ENCODE measurements around the gene SEC63.
"Not testable (repeated sequence)": the region's sequence is repeated elsewhere in the genome, so short reads cannot be mapped to it uniquely, and the experiment has no call there.

The SEC63 gene, protein sequence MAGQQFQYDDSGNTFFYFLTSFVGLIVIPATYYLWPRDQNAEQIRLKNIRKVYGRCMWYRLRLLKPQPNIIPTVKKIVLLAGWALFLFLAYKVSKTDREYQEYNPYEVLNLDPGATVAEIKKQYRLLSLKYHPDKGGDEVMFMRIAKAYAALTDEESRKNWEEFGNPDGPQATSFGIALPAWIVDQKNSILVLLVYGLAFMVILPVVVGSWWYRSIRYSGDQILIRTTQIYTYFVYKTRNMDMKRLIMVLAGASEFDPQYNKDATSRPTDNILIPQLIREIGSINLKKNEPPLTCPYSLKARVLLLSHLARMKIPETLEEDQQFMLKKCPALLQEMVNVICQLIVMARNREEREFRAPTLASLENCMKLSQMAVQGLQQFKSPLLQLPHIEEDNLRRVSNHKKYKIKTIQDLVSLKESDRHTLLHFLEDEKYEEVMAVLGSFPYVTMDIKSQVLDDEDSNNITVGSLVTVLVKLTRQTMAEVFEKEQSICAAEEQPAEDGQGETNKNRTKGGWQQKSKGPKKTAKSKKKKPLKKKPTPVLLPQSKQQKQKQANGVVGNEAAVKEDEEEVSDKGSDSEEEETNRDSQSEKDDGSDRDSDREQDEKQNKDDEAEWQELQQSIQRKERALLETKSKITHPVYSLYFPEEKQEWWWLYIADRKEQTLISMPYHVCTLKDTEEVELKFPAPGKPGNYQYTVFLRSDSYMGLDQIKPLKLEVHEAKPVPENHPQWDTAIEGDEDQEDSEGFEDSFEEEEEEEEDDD

DNA sequence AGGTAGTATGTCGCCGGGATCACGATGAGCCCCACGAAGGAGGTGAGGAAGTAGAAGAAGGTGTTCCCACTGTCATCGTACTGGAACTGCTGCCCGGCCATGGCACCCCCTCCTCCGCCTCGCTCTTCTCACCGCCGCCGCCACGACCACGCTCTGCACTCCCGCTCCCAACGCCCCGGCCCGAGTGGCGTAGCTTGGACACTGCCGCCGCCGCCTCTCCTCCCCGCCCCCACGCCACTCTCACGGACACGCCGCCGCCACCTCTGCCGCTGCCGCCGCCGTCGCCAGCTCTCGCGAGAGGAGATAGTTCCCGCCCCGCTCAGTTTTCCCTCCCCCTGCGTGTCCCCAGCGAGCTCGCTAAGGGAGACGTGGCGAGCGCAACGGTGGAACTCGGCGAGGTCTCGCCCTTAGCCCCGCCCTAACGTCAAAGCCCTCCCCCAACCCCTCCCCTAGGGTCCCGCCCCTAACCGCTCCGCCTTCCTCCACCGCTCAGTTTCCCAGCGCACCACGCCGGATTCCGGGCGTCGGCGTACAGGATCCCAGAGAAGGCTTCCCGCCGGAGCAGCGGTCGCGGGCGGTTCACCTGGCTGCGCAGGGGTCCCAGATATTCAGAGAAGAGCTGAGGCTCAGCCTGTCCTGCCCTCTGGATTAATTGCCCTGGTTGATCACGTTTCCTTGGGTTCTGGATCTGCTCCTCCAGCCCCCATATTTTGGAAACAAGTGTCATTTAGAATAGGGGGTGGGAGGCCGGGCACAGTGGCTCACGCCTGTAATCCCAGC, at the start of gene SEC63:
Gene SEC63, minus strand, starts transcription at position 300 of the 780 bp plus-strand sequence. Its CDS starts 199 bp downstream, at position 101.
- DNase-seq = peak; percentile 76 to 87

- DNase-seq = no peak
These were observed 48.0 kb upstream of the SEC63 start for GRCh38 chr6:108005961-108006360.

GRCh38 chr6:108004861-108005260, 46.9 kb upstream of the SEC63 start:
- no peak for DNase-seq

- no peak for DNase-seq
These were observed 44.6 kb upstream of the SEC63 start for GRCh38 chr6:108002365-108003221.

DNA sequence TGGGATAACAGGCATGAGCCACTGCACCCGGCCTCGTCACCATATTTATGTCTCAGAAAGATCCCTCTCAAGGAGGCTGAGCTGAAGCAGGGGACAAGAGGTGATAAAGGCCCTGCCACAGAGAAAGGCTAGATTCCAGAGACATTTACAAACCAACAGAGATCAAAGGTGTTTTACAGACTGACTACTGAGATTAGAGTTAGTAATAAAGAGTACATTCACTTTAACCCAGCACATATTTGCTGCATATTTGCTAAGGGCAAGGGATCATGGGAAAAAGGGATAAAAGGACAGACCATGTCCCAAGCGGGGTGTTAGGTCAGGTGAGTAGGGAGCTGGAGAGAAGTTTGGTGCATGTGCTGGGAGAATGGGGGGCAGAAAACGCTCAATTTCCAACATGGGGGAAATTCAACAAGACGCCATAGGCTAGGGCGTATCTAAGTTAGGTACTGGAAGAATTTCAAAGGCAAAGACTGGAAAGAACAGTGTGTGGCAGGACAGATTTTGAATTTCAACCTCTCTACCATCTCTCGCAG, 43.8 kb upstream of the SEC63 start:
- DNase-seq = no peak

DNA sequence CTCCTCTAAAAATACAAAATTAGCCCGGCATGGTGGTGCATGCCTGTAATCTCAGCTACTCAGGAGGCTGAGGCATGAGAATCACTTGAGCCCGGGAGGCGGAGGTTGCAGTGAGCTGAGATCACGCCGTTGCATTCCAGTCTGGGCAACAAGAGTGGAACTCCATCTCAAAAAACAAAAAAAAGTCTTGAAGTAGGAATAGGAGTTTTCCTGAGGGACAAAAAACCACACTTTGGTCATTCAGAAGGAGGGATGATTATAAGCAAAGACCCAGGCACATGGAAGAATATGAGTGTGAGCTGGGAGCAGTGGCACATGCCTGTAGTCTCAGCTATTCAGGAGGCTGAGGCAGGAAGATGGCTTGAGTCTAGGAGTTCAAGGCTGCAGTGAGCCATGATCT, 42.3 kb upstream of the SEC63 start:
- DNase-seq = not testable (repeated sequence)

DNA sequence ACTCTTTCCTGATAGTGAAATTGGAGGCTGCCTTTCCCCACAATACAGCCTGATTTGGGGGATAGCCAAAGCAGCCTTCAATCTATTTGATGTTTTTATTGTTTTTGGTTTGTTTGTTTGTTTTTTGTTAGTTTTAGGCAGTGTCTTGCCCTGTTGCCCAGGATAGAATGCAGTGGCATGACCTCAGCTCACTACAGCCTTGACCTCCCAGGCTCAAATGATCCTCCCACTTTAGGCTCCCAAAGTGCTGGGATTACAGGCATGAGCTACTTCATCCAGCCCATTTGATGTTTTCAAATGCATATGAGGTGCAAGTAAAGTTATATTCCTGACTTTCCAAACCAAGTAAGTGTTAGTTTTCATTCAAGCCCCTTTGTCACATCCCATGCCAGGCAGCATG, 41.3 kb upstream of the SEC63 start:
- no peak for DNase-seq

DNA sequence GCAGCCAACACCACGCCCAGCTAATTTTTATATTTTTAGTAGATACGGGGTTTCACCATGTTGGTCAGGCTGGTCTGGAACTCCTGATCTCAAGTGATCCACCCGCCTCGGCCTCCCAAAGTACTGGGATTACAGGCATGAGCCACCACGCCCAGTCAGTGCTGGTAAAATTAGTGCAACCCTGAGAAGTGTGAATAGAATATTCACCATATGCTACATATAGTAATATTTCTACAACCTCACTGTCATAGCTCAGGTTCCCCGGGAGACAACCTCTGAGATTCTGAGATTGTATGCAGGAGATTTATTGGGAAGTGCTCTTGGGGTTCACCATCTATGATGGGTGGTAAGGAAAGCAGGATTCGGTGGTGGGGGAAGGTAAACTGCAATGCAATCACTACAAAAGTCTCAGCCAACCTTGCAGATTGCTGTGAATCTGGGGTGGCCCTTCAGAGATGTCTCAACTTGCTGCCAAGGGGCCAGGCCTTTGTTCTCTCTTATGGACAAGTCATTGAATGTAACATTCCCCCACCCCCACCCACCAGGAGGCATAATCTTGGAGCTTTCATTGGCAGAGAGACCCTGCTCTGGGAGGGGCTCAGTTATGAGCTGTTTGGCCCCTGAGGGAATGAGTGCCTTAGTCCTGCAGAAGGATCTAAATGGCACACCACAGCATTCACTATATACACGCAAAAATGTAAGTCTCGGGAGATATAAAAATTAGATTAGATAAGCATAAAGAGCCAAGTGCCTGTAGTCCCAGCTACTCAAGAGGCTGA, 34.0 kb upstream of the SEC63 start:
- no peak for DNase-seq

DNA sequence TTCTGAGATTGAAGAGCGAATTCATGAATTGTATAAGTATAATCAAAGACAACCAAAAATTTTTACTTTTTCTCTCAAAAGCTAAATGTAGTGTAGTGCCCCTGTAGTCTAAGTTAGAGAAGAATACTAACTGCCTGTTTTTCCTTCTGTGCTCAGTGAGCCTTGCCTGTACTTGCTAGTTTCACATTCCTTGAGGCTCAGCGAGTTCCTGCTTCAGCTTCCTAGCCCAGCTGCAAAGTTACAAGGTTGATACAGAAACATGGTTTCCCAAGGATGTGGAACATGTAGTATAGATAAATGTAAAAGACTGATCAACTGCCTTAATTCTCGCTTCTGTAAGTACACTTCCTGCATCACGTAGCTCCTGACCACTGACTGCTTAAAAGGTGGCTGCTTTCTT, 33.1 kb upstream of the SEC63 start:
- DNase-seq = no peak

- not testable (repeated sequence) for DNase-seq
These were observed 32.6 kb upstream of the SEC63 start for GRCh38 chr6:107990587-107990986.

DNA sequence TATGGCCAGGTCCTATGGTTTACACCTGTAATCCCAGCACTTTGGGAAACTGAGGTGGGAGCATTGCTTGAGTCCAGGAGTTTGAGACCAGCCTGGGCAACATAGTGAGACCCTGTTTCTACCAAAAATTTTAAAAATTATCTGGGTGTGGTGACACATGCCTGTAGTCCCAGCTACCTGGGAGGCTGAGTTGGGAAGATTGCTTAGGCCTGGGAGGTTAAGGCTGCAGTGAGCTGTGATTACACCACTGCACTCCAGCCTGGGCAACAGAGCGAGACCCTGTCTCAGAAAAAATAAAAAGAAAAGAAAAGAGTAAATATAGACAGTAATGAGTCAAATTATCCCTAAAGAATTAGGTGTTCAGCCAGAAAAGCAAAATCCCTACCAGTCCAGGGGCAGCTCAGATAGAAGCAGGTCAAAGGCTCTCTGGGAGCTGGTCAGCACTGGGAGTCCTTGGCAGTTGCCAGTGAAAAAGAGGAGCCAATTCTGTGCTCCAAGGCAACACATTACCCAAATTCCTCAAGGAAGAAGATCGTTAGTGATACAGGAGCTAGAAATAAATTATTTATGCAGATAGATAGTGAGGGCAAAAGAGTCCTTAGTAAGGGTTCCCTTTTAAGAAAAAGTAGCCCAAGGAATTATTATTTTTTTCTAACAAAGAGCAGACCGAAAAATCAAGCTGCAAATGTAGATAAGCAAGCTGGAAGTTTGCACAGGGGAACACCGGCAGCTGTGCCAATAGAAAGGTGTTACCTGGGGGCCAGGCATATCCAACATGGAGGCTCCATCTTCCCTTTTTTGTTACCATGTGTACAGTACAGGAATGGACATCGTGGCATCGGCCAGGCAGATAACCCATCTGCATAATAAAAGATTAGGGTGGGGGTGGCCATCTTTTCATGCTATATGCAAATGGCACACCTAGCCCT, 31.4 kb upstream of the SEC63 start:
- DNase-seq = no peak

- DNase-seq = no peak
These were observed 30.6 kb upstream of the SEC63 start for GRCh38 chr6:107988570-107988969.

GRCh38 chr6:107987805-107988204, 29.8 kb upstream of the SEC63 start:
- no peak for DNase-seq

DNA sequence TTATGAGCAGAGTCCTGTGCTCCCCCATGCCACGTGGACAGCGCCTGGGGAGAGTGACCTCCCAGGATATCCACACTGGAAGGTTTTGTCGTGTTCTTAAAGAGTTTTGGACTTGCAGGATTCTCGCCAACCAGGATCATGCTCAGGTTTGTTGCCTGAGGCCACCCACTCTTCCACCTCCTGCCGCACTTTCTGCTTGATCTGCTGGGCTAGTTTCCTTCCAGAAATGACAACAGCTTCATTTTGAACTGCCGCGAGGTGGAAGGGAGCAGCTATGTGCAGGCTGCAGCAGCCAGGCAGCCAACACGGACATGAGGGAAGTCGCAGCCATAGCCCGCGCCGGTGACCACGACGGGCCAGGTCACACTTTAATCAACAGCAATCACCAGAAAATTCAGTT, 27.7 kb upstream of the SEC63 start:
- no peak for DNase-seq

DNA sequence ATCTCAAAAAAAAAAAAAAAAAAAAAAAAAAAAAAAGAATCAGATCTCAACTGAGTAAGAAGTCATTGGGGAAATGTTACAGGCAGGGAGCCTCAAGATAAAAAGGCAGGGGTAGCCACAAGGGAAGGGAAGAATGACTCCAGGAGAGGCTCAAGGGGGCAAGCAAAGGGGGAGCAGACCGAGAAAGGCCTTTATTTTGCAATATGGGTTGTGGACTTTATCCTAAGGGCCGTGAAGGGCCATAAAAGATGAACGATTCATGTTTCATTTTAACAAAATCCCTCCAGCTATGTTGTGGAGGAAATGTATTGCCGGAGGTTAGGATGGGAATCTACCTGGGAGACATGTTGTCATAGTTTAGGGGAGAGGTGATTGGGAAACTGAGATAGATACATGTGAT, 25.8 kb upstream of the SEC63 start:
- DNase-seq = no peak

DNA sequence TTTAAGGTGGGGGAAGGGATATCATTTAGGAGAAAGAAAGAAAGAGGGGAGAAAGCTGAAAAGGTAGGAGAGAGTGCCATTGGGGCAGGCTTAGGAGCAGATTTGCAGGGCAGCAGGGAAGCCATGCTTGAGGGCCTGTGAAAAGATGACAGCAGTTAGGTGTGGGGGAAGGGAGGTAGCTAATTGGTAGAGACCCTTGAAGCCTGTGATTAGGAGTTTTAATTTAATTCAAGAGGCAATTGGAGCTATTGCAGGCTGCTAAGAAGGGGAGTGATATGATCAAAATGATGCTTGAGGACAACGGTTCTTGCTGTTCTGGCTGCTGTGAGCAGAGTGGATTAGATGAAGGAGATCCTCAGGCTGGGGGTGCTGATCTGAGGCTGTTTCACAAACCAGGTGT, 24.5 kb upstream of the SEC63 start:
- DNase-seq = no peak

DNA sequence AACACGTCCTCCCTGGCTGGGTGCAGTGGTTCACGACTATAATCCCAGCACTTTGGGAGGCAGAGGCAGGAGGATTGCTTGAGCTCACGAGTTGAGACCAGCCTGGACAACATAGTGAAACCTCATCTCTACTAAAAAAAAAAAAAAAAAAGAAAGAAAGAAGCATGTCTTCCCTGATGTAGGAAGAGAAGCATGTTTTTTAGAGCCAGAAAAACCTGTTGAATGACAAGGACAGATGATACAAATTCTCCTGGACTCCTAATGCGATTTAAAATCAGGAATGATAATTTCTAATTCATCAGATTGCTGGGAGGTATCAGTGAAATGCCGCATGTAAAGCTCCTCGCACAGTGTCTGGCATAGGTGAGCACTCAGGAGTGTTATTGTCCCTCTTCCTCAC, 23.7 kb upstream of the SEC63 start:
- DNase-seq = no peak

GRCh38 chr6:107977283-107977682, 19.3 kb upstream of the SEC63 start:
- DNase-seq = no peak

DNA sequence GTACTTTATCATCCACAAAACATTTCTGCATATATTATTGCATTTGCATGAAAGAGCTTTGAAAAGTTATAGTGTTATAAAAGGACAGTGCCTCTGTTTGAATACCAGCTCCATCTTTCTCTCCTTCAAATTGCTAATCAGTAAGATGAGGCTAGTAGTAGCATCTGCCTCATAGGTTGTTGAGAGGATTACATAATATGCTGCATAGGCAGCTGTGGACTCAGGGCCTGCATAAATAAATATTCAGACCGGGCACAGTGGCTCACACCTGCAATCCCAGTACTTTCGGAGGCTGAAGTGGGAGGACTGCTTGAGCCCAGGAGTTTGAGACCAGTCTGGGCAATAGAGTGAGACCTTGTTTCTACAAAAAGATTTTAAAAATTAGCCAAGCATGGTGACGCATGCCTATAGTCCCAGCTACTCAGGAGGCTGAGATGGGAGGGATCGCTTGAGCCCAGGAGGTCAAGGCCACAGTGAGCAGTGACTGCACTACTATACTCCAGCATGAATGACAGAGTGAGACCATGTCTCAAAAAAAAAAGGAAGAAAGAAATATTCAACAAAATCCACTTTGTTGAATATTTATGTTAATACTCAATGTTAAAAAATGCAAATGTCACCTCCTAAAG, 18.3 kb upstream of the SEC63 start:
- DNase-seq = no peak

GRCh38 chr6:107973594-107973993, 15.6 kb upstream of the SEC63 start:
- DNase-seq = no peak

Data from cerebellar nuclear complex (tissue), 1 donor.